NOMO-1 treated with dmso at 0.1 percent for 144 hours (cell line): ENCODE data around the gene OR2G3.
A peak's percentile ranks its signal among the peaks of the same experiment; 100 is the strongest.

Experiments
- DNase-seq: peaks from one replicate; lab custom pipeline; 2025; ENCODE audit not compliant: unreplicated experiment; lab: John Stamatoyannopoulos, UW

Gene OR2G3

GRCh38 chr1:247605286-247605685 is at the start of gene OR2G3:
Gene OR2G3, plus strand, starts transcription at chr1:247605586. Its CDS starts 0 bp downstream, at chr1:247605586.
- DNase-seq, result no peak

GRCh38 chr1:247557926-247558674 is 47.3 kb upstream of the OR2G3 start:
- no peak for DNase-seq

- DNase-seq, result no peak
Measured at GRCh38 chr1:247561711-247562110, 43.7 kb upstream of the OR2G3 start.

- no peak for DNase-seq
Measured at GRCh38 chr1:247562198-247562597, 43.2 kb upstream of the OR2G3 start.

- DNase-seq, result no peak
Measured at GRCh38 chr1:247574236-247574635, 31.1 kb upstream of the OR2G3 start.

- DNase-seq, result no peak
Measured at GRCh38 chr1:247574664-247575063, 30.7 kb upstream of the OR2G3 start.

- peak; percentile 28 for DNase-seq
Measured at GRCh38 chr1:247576514-247576913, 28.9 kb upstream of the OR2G3 start.

GRCh38 chr1:247578946-247579460 is 26.4 kb upstream of the OR2G3 start:
- DNase-seq, result no peak

- DNase-seq, result no peak
Measured at GRCh38 chr1:247588060-247588459, 17.3 kb upstream of the OR2G3 start, which contains the start of gene OR2G2. Gene OR2G2, plus strand, starts transcription at chr1:247588360. Its CDS starts 0 bp downstream, at chr1:247588360.

- no peak for DNase-seq
Measured at GRCh38 chr1:247613405-247613804, 8.0 kb downstream of the OR2G3 start.

- no peak for DNase-seq
Measured at GRCh38 chr1:247614625-247615024, 9.2 kb downstream of the OR2G3 start.

GRCh38 chr1:247627951-247628350 is 22.6 kb downstream of the OR2G3 start:
- DNase-seq, result no peak

- no peak for DNase-seq
Measured at GRCh38 chr1:247638011-247638410, 32.6 kb downstream of the OR2G3 start.

- DNase-seq, result no peak
Measured at GRCh38 chr1:247638781-247639180, 33.4 kb downstream of the OR2G3 start.

GRCh38 chr1:247639381-247639981 is 34.1 kb downstream of the OR2G3 start:
- DNase-seq, result no peak

GRCh38 chr1:247642742-247643141 is 37.4 kb downstream of the OR2G3 start:
- DNase-seq, result no peak

GRCh38 chr1:247646867-247647266 is 41.5 kb downstream of the OR2G3 start:
- no peak for DNase-seq

GRCh38 chr1:247647864-247648263 is 42.5 kb downstream of the OR2G3 start:
- no peak for DNase-seq

- no peak for DNase-seq
Measured at GRCh38 chr1:247653040-247653439, 47.7 kb downstream of the OR2G3 start.
